Lung (tissue), 12 donors: Measurements from ENCODE around the gene STRN3. TPM values are rescaled to one million over a fixed set of nuclear protein-coding genes. Genes with fewer than 3 reads are reported as not detected.
A peak's percentile ranks its signal among the peaks of the same experiment; 100 is the strongest.

ENCODE experiments used
- ATAC-seq: fragments of 200-7000 bp; cut with Tn5 transposase; one replicate; pipeline ENCODE4 v1.9.1; 2020; ENCODE audit warnings: moderate number of reproducible peaks; ENCODE audit not compliant: insufficient read depth, low FRiP score
- DNase-seq, 3 donors: peaks; one replicate each; pipeline ENCODE4 v3.0.0-alpha.2; 2013 to 2017
- H3K27ac ChIP-seq, 2 donors: one replicate each; pipeline ENCODE4 v1.5.1; 2013; ENCODE audit warnings: mild to moderate bottlenecking in 2 of 2, moderate library complexity in 2 of 2, control low read depth in 1 of 2, inconsistent platforms in 1 of 2, low read depth in 1 of 2, low read length in 1 of 2
- H3K27me3 ChIP-seq, 3 donors: one replicate each; pipeline ENCODE4 v1.5.1; 2013; ENCODE audit warnings: low read length in 2 of 3; ENCODE audit not compliant: control insufficient read depth in 3 of 3, insufficient read depth in 3 of 3
- H3K36me3 ChIP-seq, 4 donors: one replicate each; pipeline ENCODE4 v1.5.1; 2013; ENCODE audit warnings: low read length in 4 of 4, mild to moderate bottlenecking in 1 of 4, moderate library complexity in 1 of 4; ENCODE audit not compliant: control insufficient read depth in 4 of 4, insufficient read depth in 4 of 4
- H3K4me1 ChIP-seq, 5 donors: one replicate each; pipeline ENCODE4 v1.5.1; 2013; ENCODE audit warnings: low read length in 5 of 5, mild to moderate bottlenecking in 2 of 5, moderate library complexity in 1 of 5; ENCODE audit not compliant: control insufficient read depth in 5 of 5, insufficient read depth in 5 of 5
- H3K4me3 ChIP-seq: one replicate; pipeline ENCODE4 v1.5.1; 2013; ENCODE audit warnings: mild to moderate bottlenecking, control low read depth, moderate library complexity
- H3K9ac ChIP-seq, 2 donors: one replicate each; pipeline ENCODE4 v1.5.1; 2013; ENCODE audit warnings: low read length in 2 of 2, control low read depth in 1 of 2; ENCODE audit not compliant: insufficient read depth in 1 of 2
- H3K9me3 ChIP-seq, 4 donors: one replicate each; pipeline ENCODE4 v1.5.1; 2013; ENCODE audit warnings: low read length in 3 of 4, mild to moderate bottlenecking in 1 of 4, moderate library complexity in 1 of 4; ENCODE audit not compliant: control insufficient read depth in 4 of 4, insufficient read depth in 3 of 4
- WGBS, 2 donors: extraction: QIAGEN DNeasy Blood & Tissue Kit; methylation state at CpG; one replicate each; pipeline ENCODE4 v1.1.7; 2013; 5-methylcytosine and 5-hydroxymethylcytosine counted together
- polyA plus RNA-seq, 2 donors: library from polyadenylated mRNA; stranded (reverse); fragments of 200-250 nt; gene quantifications; one replicate each; pipeline ENCODE4 v1.2.1, GENCODE V29; 2013
- total RNA-seq, 2 donors: library from RNA; depleted of rRNA in 1 of 2; stranded (reverse); fragments of >200 nt in 1 of 2; gene quantifications; one replicate each; pipeline ENCODE4 v1.2.1, GENCODE V29; 2014 to 2021
- TF ChIP-seq, protein P1 (sequence below): IDR thresholded peaks from 2 replicates; pipeline ENCODE4 v1.5.1; 2012; ENCODE audit warnings: mild to moderate bottlenecking; ENCODE audit errors: control extremely low read depth, extremely low read depth
- donor health status: control.
- donor health status: control.
- donor health status: Bipolar disorder and iron deficiency.
- donor health status: healthy.
- donor health status: DM: yes; HTN: yes; CAD: no.

Gene STRN3
- total and polyA plus RNA-seq, 4 donors: 10.6 to 86.8 (median 19.0) TPM

DNA sequence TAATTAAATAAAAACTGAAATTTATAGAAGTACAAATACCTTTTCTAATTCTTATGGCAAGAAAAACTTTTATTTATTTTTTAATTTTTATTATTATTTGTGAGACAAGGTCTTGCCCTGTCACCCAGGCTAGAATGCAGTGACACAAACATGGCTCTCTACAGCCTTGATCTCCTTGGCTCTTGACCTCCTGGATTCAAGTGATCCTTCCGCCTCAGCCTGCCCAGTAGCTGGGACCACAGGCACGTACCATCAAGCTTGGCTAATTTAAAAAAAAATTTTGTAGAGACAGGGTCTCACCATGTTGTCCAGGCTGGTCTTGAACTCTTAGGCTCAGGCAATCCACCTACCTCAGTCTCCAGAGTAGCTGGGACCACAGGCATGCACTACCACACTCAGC lies 104.4 kb downstream of the STRN3 start:
- 92 to 94% methylated on average over 2 of the region's 2 CpGs for WGBS, 2 donors
- DNase-seq: no peak
- peaks cover 2 to 4% (median 3%) of the 10 kb centered on the region in 4 donors for H3K36me3 ChIP-seq
- no peak overlapping the region for H3K27ac ChIP-seq
- no peaks in the 10 kb centered on the region for H3K9me3 ChIP-seq
- H3K4me3 ChIP-seq: no peak overlapping the region
- no peaks in the 10 kb centered on the region for H3K27me3 ChIP-seq
- TF ChIP-seq, protein P1, sequence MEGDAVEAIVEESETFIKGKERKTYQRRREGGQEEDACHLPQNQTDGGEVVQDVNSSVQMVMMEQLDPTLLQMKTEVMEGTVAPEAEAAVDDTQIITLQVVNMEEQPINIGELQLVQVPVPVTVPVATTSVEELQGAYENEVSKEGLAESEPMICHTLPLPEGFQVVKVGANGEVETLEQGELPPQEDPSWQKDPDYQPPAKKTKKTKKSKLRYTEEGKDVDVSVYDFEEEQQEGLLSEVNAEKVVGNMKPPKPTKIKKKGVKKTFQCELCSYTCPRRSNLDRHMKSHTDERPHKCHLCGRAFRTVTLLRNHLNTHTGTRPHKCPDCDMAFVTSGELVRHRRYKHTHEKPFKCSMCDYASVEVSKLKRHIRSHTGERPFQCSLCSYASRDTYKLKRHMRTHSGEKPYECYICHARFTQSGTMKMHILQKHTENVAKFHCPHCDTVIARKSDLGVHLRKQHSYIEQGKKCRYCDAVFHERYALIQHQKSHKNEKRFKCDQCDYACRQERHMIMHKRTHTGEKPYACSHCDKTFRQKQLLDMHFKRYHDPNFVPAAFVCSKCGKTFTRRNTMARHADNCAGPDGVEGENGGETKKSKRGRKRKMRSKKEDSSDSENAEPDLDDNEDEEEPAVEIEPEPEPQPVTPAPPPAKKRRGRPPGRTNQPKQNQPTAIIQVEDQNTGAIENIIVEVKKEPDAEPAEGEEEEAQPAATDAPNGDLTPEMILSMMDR: no peak
- no peak overlapping the region for H3K9ac ChIP-seq
- H3K4me1 ChIP-seq: no peaks in the 10 kb centered on the region
- ATAC-seq: no peak

DNA sequence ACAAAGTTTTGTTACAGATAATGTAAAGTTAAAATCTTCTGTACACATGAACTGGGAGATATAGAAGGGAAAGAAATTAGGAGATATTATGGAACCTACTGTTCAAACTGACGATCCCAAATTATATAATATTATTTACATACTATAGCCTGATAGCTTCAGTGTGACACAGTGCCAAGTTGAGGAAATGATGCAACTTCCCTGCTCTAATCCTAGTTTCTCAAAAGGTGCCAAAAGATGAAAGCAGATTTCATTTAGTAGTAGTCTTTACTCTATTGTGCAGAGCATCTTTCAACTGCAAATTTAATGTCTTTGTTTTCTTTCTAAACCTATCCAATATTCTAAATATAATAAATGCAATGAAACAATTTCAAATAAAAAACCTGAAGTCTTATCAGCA lies 104.9 kb downstream of the STRN3 start:
- DNase-seq (peak in 2 of 3 donors; percentile 34 to 68), ATAC-seq (no peak)
- Histone ChIP-seq H3K27ac (no peak overlapping the region), H3K36me3 (peaks cover 2 to 4% (median 3%) of the 10 kb centered on the region in 4 donors), H3K9me3 (no peaks in the 10 kb centered on the region), H3K4me3 (no peak overlapping the region), H3K4me1 (no peaks in the 10 kb centered on the region), H3K9ac (no peak overlapping the region), H3K27me3 (no peaks in the 10 kb centered on the region)
- TF ChIP-seq, protein P1: no peak
- 10 to 26% methylated on average over 1 of the region's 1 CpG for WGBS, 2 donors

DNA sequence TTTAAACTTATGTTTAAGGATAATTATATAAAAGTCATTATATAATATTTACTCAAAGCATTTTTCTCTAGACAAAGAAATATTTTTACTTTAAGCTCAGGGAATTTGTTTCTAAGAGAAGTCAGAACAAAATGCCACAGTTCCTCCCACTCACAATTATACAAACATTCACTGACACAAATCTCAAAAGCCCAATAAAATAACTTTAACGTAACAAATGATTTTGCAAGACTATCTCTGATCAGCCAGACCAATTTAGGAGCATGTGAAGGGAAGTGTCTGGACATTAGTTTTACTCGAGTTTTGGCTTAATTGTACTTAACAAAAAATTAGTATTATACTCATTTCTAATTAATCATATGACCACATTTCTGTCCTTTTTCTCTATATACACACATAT lies 110.6 kb downstream of the STRN3 start:
- Histone ChIP-seq H3K9me3 (no peaks in the 10 kb centered on the region), H3K9ac (no peak overlapping the region), H3K27me3 (no peaks in the 10 kb centered on the region), H3K4me1 (no peaks in the 10 kb centered on the region), H3K36me3 (peaks cover 0 to 3% (median 2%) of the 10 kb centered on the region in 4 donors), H3K4me3 (no peak overlapping the region), H3K27ac (no peak overlapping the region)
- DNase-seq: no peak
- WGBS, 2 donors: 66 to 79% methylated on average over 2 of the region's 2 CpGs
- TF ChIP-seq, protein P1: no peak
- ATAC-seq: no peak

DNA sequence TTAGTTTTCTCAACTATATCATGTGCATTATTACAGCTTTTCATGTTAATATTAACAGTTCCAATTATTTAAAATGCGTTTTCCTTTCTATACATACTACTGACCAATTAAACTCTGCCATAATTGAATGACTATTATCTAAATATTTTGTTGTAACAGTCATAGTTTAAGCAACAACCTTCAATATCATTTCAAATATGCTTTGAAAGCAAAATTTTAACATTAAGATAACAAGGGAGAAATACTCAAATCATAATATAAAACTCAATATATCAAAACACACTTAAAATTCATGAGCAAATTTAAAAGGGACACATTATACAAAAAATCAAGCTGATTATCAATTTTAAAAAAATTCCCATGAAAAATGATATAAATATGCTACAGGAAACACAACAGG lies 111.4 kb downstream of the STRN3 start:
- Histone ChIP-seq H3K36me3 (peaks cover 0 to 7% (median 4%) of the 10 kb centered on the region in 4 donors), H3K4me3 (no peak overlapping the region), H3K9me3 (no peaks in the 10 kb centered on the region), H3K27ac (no peak overlapping the region), H3K9ac (no peak overlapping the region), H3K27me3 (no peaks in the 10 kb centered on the region), H3K4me1 (no peaks in the 10 kb centered on the region)
- TF ChIP-seq, protein P1: no peak
- no peak for ATAC-seq
- DNase-seq: no peak
- 90 to 96% methylated on average over 1 of the region's 1 CpG for WGBS, 2 donors
